NOMO-1 treated with dmso at 0.1 percent for 144 hours (cell line): ENCODE data around the gene UPF1.
A peak's percentile ranks its signal among the peaks of the same experiment; 100 is the strongest.
"Not testable (repeated sequence)": the region's sequence is repeated elsewhere in the genome, so short reads cannot be mapped to it uniquely, and the experiment has no call there.

Source experiments
- DNase-seq: peaks from one replicate; lab custom pipeline; 2025; ENCODE audit not compliant: unreplicated experiment; lab: John Stamatoyannopoulos, UW

UPF1 gene

DNA sequence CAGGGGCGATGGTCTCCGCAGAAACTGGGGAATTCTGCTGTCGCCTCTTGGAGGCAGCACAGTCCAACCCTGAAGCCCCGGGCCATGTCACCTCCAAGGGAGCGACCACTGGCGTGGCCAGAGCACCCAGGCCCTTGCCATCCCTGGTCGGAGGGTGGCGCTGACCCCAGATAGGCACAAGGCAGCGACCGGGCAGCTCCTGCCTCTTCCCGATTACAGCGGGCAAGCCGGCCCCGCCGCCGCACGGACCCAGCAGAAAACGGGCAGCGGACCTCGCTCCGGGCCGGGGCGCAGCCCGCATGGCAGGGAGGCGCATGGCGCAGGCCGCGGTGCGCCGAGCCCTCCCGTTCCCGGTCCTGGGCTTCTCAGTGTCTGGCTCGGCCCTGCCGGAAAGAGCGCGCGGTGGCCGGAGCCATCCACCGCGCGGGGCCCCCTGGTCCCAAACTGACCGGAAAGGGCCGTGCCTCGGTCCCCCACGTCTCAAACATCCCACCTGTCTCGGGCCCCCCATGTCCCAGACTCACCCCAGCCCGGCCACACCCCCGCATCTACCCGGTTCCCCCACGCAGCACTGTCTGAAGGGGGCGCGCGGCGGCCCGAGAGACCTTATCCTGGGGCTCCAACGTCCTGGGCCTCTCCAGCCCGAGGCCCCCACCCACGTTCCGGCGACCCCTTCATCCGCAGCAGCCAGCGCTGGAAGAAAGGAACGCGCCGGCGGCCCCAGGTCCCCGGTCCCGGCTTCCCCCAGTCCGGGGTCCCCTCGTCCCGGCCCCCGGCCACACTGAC lies 63.5 kb downstream of the UPF1 start:
- DNase-seq: peak; percentile 24

DNA sequence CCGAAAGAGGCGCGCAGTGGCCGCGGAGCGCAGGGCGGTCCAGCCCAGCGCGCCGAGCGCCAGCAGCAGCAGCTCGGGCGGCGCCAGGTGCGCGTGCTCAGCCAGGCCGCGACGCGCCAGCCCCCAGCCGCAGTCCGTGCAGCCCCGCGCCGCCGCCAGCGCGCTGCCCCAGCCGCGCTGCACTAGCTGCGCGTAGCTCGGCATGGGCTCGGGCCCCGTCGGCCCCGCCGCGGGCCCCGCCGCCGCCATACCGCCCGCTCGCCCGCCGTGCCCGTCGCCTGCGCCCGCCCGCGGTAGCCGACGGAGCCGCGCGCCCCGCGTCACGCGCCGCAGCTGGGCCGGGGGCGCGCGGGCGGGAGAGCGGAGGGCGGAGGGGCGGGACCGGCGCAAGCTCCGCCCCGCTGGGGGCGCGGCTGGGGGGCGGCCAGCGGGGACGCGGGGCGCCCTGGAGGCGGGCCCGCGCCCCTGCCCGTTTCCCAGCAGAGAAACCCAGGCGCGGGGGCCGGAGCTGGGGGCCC lies 64.1 kb downstream of the UPF1 start, which contains the start of gene CERS1:
CERS1 (minus strand) TSS at position 335 of the 518 bp plus-strand sequence; CDS start at position 249, 86 bp downstream.
- no peak for DNase-seq

DNA sequence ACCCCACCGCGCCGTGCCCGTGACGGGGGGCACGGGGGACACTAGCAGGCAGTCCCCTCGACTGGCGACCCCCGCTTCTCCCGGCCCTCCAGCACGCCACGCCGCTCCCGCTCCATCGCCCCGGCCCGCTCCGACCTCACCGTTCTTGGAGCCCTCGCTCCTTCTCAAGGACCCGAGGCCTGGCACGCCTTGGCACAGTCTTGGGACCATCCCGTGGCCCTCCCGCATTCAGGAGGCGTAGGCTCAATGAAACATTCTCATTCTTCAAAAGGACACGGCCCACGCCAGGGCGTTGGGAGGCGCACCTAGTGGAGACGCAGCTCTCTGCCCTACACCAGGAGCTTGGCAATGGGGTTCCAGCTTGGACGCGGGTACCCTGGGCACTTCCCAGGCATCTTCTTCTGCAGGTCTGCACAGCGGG lies 64.7 kb downstream of the UPF1 start:
- no peak for DNase-seq

DNA sequence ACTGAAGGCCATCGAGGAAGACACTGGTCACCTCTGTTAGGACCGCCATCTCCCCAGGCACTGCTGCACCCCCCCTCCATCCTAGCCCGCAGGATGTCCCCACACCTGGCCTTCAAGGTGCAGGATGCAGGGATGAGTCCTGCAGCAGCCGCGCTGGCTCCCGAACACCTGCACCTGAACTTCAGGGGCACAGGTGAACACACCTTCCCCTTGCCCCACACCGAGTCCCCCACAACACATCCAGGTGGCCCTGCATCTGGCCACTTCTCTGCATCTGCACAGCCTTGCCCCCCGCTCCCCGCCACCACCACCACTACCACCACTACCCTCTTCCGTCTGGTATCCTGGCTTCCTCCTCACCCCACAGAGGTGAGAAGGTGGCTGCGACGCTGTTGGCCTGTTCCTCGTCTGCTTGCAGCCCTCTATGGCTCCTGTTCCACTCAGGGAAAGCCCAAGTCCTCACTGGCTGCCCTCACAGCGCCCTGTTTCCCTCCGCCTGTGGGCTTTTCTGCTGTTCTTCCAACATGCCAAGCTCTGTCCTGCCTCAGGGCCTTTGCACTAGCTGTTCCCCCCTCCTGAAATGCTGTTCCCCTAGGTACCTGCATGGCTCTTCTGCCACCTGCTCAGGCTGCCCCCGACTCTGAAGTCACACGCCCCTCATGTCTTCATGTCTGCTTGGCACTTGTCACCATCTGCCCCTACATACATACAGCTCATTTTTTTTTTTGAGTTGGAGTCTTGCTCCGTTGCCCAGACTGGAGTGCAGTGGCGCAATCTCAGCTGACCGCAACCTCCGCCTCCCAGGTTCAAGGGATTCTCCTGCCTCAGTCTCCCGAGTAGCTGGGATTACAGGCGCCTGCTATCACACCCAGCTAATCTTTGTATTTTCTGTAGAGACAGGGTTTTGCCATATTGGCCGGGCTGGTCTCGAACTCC lies 65.6 kb downstream of the UPF1 start:
- DNase-seq: no peak

DNA sequence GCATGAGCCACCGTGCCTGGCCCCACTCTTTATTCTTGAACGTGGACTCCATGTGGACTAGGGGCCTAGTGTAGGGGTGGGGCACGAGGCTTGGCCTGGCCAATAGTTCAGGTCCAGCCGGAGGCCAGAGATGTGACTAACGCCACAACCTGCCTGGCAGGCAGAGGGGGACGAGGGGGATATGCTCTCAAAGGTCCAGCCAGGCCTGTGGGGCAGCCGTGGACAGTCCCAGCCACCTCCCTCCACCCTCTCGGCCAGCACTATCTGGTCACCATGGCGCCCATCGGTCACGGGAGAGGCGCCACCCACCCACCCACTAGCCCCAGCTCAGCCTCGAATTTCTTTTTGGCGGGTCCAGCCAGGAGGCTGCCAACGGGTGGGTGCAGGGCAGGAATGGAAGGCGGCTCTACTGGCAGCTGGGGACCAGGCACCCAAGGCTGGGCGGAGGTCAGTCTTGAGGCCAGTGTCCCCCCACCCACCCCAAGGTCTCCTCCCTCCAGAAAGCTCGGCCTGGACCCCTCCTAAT lies 66.4 kb downstream of the UPF1 start:
- no peak for DNase-seq

DNA sequence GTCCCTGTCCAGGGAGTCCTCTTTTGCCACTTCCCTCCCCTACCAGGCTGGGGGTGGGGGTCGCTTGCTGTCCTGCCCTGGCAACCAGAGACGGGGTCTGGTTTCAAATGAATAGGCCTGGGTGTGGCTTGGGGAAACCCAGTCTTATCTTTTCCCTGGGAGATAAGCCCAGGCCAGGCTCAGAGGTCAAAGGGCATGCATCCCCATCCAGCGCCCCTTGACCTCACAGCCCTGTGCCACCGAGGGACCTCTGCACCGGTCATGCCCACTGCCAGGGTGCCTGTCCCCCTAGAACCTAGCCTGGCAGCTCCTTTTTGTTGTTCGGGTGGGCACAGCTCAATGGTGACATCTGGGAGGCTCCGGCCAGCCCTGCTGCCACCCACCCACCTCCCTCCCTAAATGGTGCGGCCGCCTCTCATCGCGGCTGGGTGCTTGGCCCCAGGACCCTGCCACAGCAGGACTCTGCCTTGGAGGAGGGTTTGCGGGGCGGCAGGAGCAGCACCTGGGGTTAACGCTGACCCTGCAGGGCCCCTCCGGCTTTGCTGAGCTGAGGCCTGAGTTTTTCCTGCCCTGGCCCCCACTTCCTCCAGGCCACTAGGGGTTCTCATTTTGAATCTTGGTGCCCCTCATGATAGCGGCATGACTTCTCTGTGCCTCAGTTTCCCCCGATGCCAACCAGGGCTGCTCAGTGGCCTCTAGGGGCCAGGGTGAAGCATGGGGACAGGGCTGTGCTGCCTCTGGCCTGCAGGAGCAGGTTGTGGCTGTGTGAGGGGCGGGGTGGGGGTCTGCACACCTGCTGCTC lies 67.0 kb downstream of the UPF1 start:
- no peak for DNase-seq

DNA sequence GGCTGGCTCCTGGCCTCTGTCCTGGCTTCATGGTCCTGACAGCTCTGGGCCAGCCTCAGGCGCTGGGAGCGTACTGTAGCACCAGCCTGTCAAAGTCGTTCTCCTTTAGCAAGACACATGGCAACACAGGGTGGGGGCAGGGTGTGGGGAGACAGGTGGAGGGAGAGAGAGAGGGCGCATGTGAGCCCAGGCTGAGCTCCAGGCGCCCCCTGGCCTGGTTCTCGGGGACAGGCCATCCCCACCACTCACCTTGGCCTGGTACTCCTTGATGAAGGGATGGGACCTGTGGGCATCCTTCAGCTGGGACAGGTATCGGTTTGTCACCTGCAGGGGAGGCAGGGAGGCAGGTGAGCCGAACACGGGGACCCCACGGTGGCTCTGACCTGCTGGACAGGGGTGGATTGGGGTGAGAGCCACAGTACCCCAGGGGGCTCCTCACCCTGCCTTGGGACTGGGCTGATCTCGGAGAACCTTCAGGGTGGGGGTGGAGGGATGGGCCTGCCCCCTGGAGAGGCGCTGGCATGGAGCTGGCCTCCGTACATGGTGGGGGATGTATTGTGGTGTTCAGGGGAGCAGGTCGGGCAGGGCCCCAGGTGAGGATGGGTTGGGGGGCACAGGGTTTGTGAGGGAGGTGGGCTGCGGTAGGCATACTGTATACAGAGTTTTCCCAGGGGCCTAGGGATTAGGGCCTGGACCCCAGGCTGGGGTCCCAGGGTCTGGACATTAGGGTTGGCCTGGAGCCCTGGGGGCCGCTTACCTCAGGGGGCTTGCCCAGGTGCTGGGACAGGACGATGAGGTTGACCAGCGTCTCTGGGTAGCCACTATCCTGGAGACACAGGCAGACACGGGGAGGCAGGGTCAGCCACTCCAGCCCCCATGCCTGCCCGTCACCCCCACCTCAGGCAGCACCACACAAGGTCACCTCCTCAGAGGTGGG lies 68.1 kb downstream of the UPF1 start:
- DNase-seq: no peak

DNA sequence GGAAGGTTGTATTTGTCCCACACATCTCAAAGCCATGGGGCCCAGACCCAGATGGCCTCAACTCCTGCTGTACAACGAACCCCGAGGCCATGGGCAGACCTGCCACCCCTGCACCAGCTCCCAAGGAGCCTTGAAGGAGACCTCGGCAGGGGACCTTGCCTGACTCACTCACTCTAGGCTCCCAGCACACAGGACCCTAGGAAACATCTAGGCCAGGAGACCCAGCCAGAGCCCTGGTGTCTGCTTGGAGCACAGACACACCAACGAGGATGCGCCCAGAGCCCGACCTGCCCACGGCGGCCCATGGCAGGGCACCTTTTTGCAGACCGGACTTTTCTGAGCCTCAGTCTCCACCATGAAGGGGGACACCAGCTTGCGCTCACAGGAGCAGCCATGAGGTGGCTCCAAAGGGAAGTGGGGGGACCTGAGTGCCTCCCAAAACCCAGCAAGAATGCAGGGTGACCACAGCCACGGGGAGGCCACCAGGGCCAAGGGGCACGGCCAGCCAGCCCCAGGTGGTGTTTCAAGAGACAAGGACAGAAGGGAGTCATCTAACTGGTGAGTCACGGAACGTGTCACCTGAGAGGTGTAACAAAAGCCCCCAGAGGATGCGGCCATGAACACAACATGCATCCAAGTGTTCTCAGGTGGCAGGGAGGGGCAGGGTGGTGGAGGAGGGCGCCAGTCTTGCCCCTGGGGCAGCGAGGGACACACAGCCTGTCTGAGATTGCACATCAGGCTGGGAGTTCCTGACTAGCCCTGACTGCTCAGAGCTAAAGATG lies 69.1 kb downstream of the UPF1 start:
- DNase-seq: no peak

DNA sequence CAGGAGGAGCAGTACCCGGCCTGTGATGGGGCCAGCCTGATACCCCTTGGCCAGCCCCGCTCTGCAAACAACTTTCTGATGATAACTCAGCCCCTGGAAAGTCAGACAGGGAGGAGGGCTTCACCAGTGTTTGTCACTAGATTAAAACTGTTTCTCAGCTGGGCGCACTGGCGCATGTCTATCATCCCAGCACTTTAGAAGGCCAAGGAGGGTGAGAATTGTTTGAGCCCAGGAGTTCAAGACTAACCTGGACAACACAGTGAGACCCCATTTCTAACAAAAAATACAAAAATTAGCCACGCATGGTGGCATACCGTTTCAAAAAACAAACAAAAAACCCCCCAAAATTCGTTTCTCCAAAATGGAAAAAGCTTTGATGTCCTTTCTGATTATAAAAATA lies 69.7 kb downstream of the UPF1 start:
- DNase-seq: no peak

DNA sequence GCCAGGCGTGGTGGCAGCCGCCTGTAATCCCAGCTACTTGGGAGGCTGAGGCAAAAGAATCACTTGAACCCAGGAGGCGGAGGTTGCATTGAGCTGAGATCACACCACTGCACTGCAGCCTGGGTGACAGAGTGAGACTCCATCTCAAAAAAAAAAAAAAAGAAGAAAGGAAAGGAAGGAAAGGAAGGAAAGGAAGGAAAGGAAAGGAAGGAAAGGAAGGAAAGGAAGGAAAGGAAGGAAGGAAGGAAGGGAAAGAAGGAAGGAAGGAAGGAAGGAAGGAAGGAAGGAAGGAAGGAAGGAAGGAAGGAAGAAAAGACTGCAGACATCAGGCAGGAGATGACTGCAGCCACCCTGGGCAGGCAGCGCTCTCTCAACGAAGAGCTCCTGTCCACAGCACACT lies 70.8 kb downstream of the UPF1 start:
- DNase-seq: not testable (repeated sequence)

DNA sequence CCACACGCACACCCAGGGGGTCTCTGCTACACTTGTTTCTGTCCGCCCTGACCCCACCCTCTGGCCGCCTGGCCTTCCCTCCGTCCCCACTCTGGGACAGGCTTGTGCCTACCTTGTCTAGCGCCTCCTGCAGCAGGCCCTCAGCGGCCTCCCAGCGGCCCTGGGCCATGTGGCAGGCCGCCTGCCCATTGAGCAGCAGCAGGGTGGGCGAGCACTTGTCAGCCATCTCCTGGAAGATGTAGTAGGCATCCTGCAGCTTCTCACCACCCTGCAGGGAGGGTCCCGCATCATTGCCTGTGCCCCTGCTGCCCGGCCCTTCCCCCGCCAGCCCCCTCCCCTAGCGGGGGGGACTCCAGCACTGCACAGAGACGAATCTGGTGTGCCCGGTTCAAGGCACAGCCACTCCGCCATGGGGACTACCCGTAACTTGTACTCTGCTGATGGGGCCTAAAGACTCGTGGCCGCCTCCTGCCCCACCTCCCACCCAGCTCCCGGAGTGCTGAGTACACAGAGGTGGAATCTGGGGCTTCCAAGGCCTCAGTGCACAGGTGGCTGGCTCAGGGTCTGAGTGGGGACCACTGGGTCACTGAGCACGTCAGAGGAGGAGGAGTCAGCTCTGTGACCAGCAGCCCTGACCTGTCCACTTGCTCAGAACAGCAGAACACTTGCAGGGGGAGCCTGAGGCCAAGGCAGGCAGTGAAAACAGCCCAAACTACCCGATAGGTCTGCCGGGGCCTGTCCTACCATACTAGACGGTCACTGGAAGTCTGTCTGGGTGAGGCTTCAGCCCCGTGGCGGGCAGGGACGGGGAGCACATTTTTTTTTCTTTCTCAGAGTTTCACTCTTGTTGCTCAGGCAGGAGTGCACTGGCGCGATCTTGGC lies 71.6 kb downstream of the UPF1 start:
- no peak for DNase-seq

DNA sequence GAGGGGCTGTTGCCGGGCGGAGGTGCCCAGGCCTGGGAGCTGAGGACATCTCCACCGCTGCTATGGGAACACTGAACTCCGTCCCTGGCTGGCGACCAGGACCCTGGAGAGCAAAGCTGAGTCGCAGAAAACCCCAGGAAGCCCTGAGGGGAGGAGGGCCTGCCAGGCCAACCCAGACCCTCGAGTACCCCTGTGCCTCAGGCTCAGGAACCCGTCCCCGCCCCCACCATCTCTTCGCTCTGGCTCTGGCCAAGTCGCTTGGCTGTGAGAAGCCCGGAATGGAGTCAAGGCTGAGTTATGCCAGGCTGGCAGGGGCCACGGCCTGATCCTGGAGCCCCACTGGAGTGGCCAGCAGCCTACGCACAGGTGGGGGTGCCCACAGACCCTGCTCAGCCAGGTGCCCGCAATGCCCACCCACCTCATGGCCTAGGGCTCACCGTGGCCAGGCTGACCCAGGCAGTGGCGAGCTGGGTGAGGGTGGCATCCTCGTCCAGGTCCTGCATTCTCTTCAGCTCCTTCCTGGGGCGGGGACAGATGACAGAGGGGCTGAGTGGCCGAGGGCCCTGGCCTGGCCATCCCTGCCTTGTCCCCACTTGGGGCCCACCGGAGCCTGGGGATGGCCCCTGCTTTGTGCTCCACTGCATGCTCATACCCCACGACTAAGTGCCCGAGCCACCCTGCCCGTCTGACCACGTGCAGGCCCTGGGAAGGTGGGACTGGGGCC lies 72.7 kb downstream of the UPF1 start:
- no peak for DNase-seq

DNA sequence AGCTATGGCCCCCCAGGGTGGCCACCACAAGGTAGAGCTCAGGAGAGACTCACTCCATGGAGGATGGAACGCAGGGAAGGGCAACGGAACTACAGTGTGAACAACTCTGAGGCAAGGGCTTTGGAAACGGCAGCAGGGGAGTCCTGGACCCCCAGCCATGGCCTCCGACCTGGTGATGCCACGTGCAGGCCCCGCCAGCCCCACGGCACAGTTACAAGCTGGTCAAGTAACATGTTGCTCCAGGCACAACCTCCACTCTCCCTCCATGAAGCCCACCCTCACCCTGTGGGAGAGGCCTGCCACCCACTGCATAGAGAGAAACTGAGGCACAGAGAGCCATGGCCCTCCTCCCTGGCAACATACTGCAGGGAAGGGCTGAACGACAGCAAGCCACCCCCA lies 73.3 kb downstream of the UPF1 start:
- DNase-seq: no peak

DNA sequence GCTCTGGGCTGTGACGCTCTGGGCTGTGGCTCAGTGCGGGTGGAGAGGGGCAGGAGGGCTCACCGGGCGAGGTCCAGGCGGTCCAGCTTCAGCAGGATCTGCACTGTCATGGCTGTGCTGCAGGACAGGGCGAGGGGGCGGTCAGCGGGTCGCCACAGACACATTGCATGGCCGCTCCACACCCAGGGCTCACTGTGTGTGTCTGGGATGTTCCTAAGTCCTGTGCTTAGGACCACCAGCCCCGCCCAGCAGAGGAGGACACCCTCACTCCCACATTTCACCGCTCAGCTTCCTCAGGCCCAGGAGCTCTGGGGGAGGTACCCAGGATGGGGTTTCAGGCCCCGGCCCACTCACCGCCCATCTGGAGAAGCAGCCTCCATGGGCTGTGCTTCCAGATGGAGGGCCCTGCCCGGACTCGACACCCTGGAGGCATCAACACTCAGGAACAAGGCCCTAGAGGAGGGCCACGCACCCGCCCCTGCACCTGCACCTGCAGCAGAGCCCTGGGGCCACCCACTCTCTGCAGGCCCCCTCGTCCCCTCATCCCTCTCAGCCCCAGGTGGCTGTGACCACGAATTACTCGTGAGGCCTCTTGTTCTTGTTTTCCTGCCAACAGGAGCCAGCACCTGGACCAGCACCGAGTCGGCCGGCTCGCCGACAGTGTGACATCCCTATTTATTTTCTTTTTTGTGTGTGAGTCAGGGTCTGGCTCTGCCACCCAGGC lies 73.9 kb downstream of the UPF1 start:
- DNase-seq: no peak

DNA sequence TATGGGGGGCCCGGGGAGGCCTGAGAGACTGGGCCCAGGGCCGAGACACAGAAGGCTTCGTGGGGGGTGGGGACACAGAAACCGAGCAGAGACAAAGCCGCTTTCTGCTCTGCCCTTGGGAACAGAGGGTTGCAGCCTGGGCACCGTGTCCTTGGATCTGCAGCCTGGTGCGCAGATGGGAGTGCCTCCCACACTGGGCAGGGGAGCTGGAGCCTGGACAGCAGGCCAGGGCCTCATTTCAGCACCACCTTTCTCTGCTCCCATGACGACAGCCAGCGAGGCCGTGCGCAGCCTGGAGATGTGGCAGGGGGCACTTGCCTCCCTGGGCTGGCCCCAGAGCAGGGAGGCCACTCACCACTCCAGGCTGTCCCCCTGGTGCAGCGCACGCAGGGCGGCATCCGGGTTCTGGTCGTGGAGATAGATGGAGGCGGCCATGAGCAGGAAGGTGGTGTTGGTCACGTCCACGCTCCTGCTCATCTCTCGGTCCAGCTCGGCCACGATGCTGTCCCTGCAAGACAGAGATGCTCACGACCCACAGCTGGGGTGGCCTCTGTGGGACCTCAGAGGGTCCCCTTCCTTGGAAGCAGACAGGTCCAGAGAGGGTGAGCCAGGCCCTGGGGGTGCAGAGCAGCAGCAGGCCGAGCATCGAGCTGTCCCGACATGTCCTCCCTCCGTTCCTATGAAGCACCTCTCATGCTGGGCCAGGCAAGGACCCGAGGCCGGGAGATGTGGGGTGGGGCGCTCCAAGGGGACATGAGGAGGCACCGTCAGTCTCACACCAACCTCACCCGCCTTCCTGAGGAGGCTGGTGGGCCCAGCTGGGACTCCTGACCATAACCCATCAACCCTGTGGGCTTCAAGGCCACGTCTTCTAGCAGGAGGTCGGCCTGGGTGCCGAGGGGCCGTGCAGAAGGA lies 75.1 kb downstream of the UPF1 start:
- DNase-seq: no peak
